ENCODE data around the gene SLC9C1. TPM values are rescaled to one million over a fixed set of nuclear protein-coding genes. Genes with fewer than 3 reads are reported as not detected.

The SLC9C1 gene
- total RNA-seq, 2 donors from 2014 or later = not detected

GRCh38 chr3:112124907-112125607 lies 169.0 kb downstream of the SLC9C1 start:
- H3K4me3 ChIP-seq = no peak overlapping the region
- H3K4me1 ChIP-seq (ENCODE audit: control insufficient read depth in 1 of 2, low read depth in 2 of 2) = no peaks in the 10 kb centered on the region
- ATAC-seq (ENCODE audit: insufficient number of reproducible peaks, low FRiP score, low read depth) (no peak), DNase-seq (ENCODE audit: low spot score) (no peak)
- no peak for TF ChIP-seq CTCF (IDR thresholded peaks at IDR 0.05)
- no peak overlapping the region for H3K27ac ChIP-seq
- H3K36me3 ChIP-seq = no peaks in the 10 kb centered on the region
- H3K9me3 ChIP-seq = no peaks in the 10 kb centered on the region
- H3K27me3 ChIP-seq (replicated peaks; ENCODE audit: insufficient read depth) = no peaks in the 10 kb centered on the region

- Histone ChIP-seq H3K4me1 (ENCODE audit: control insufficient read depth in 1 of 2, low read depth in 2 of 2) (no peaks in the 10 kb centered on the region), H3K27ac (no peak overlapping the region), H3K27me3 (replicated peaks; ENCODE audit: insufficient read depth) (no peaks in the 10 kb centered on the region), H3K9me3 (no peaks in the 10 kb centered on the region), H3K4me3 (no peak overlapping the region), H3K36me3 (no peaks in the 10 kb centered on the region)
- ATAC-seq (ENCODE audit: insufficient number of reproducible peaks, low FRiP score, low read depth) = no peak
- DNase-seq (ENCODE audit: low spot score) = no peak
- no peak for TF ChIP-seq CTCF (IDR thresholded peaks at IDR 0.05)
These were observed 170.5 kb downstream of the SLC9C1 start for GRCh38 chr3:112123548-112123947.

GRCh38 chr3:112122870-112123269 lies 171.1 kb downstream of the SLC9C1 start:
- Histone ChIP-seq H3K9me3 (no peaks in the 10 kb centered on the region), H3K27me3 (replicated peaks; ENCODE audit: insufficient read depth) (no peaks in the 10 kb centered on the region), H3K4me1 (ENCODE audit: control insufficient read depth in 1 of 2, low read depth in 2 of 2) (no peaks in the 10 kb centered on the region), H3K27ac (no peak overlapping the region), H3K4me3 (no peak overlapping the region), H3K36me3 (no peaks in the 10 kb centered on the region)
- DNase-seq (ENCODE audit: low spot score) = no peak
- ATAC-seq (ENCODE audit: insufficient number of reproducible peaks, low FRiP score, low read depth) = no peak
- no peak for TF ChIP-seq CTCF (IDR thresholded peaks at IDR 0.05)

GRCh38 chr3:112121577-112122547 lies 172.2 kb downstream of the SLC9C1 start:
- no peak for TF ChIP-seq CTCF (IDR thresholded peaks at IDR 0.05)
- no peaks in the 10 kb centered on the region for H3K9me3 ChIP-seq
- H3K27me3 ChIP-seq (replicated peaks; ENCODE audit: insufficient read depth) = no peaks in the 10 kb centered on the region
- no peak overlapping the region for H3K4me3 ChIP-seq
- no peak overlapping the region for H3K27ac ChIP-seq
- H3K36me3 ChIP-seq = no peaks in the 10 kb centered on the region
- ATAC-seq (ENCODE audit: insufficient number of reproducible peaks, low FRiP score, low read depth) (no peak), DNase-seq (ENCODE audit: low spot score) (no peak)
- H3K4me1 ChIP-seq (ENCODE audit: control insufficient read depth in 1 of 2, low read depth in 2 of 2) = no peaks in the 10 kb centered on the region
